ENCODE measurements around the gene MCC.

GRCh38 chr5:113084402-113085083, 403.7 kb downstream of the MCC start:
- TF ChIP-seq CTCF (IDR thresholded peaks at IDR 0.05): peak; percentile 30
- no peak for TF ChIP-seq EZH2phosphoT487 (IDR thresholded peaks at IDR 0.05)
